Psoas muscle (tissue), 8 donors: ENCODE data around the gene TMEM50B. TPM values are rescaled to one million over a fixed set of nuclear protein-coding genes. Genes with fewer than 3 reads are reported as not detected.
"Not testable (repeated sequence)": the region's sequence is repeated elsewhere in the genome, so short reads cannot be mapped to it uniquely, and the experiment has no call there.

Source experiments
- ATAC-seq, 4 donors: fragments of 200-7000 bp; cut with Tn5 transposase; one replicate each; pipeline ENCODE4 v1.9.1; 2020; ENCODE audit warnings: moderate library complexity in 3 of 4, mild to moderate bottlenecking in 2 of 4
- DNase-seq, 2 donors: peaks; one replicate each; pipeline ENCODE4 v3.0.0-alpha.2; 2020
- H3K27ac ChIP-seq: fragments of 200-600 bp; one replicate; pipeline ENCODE4 v1.8.0; 2022
- H3K27me3 ChIP-seq, 3 donors: fragments of 200-600 bp in 1 of 3; one replicate each; pipeline versions ENCODE4 v1.6.1 to v1.8.0; 2013 to 2022; ENCODE audit warnings: low read length in 2 of 3, mild to moderate bottlenecking in 2 of 3, moderate library complexity in 1 of 3; ENCODE audit not compliant: insufficient read depth in 3 of 3
- H3K36me3 ChIP-seq, 2 donors: fragments of 200-600 bp in 1 of 2; one replicate each; pipeline versions ENCODE4 v1.6.1 to v1.8.0; 2013 to 2022; ENCODE audit warnings: low read depth in 1 of 2, mild to moderate bottlenecking in 1 of 2, moderate library complexity in 1 of 2; ENCODE audit not compliant: insufficient read depth in 1 of 2
- H3K4me1 ChIP-seq: fragments of 200-600 bp; one replicate; pipeline ENCODE4 v1.8.0; 2022
- H3K4me3 ChIP-seq: fragments of 200-600 bp; one replicate; pipeline ENCODE4 v1.8.0; 2022; ENCODE audit warnings: mild to moderate bottlenecking
- H3K9me3 ChIP-seq: fragments of 200-600 bp; one replicate; pipeline ENCODE4 v1.8.0; 2022
- CTCF ChIP-seq: fragments of 200-600 bp; IDR thresholded peaks from one replicate; pipeline ENCODE4 v1.8.0; 2022; ENCODE audit warnings: antibody characterized with exemption
- WGBS, 3 donors: extraction: QIAGEN DNeasy Blood & Tissue Kit; methylation state at CpG; one replicate each; pipeline versions ENCODE4 v1.1.6 to v1.1.7; 2013; 5-methylcytosine and 5-hydroxymethylcytosine counted together
- intact Hi-C, 2 donors: fragments of 100-400 bp; cut with DNase I; formaldehyde crosslinking; loops; one replicate each; pipeline versions ENCODE4 v1.11.0 to v1.14.2; 2022
- polyA plus RNA-seq, 3 donors: library from polyadenylated mRNA; stranded (reverse); fragments of 200-250 nt; gene quantifications; one replicate each; pipeline ENCODE4 v1.2.3, GENCODE V29; 2013
- total RNA-seq, 4 donors: library from RNA; stranded (reverse); fragmentation: NEBNext Ultra II Directional in 2 of 4; extraction: Animal tissue kit (Norgen Biotek cat#: 25700) in 2 of 4; gene quantifications; one replicate each; pipeline versions ENCODE4 v1.2.1 to v1.2.4, GENCODE V29; 2021 to 2023
- donor health status: healthy with polysubstance abuse.
- donor health status: DM: no; HTN: no; CAD: no; lungs with moderate emphysema.
- donor health status: Bipolar disorder and iron deficiency.
- donor health status: healthy.
- donor health status: DM: yes; HTN: yes; CAD: no.
- donor health status: DM: no; HTN: no; CAD: no.
- donor health status: DM: no; HTN: no; CAD: no.
- donor health status: DM: yes; HTN: yes; CAD: no.

TMEM50B gene
- total and polyA plus RNA-seq, 7 donors: 16.0 to 42.6 (median 20.9) TPM

GRCh38 chr21:33414068-33414467 lies 65.7 kb downstream of the TMEM50B start:
- peaks cover 0 to 35% of the 10 kb centered on the region in 2 donors for H3K36me3 ChIP-seq
- no peaks in the 10 kb centered on the region for H3K9me3 ChIP-seq
- no peaks in the 10 kb centered on the region for H3K4me1 ChIP-seq
- no peak for DNase-seq
- no peak for ATAC-seq
- H3K27ac ChIP-seq: no peak overlapping the region
- H3K4me3 ChIP-seq: no peak overlapping the region
- no peaks in the 10 kb centered on the region for H3K27me3 ChIP-seq
- intact Hi-C loops: no loop called here
- 84 to 89% (median 85%) methylated on average over 14 of the region's 14 CpGs for WGBS, 3 donors
- TF ChIP-seq CTCF: no peak

- ATAC-seq (no peak), DNase-seq (no peak)
- no peak for TF ChIP-seq CTCF
- H3K27ac ChIP-seq: no peak overlapping the region
- H3K9me3 ChIP-seq: no peaks in the 10 kb centered on the region
- H3K27me3 ChIP-seq: no peaks in the 10 kb centered on the region
- H3K4me3 ChIP-seq: no peak overlapping the region
- H3K4me1 ChIP-seq: no peaks in the 10 kb centered on the region
- intact Hi-C loops: no loop called here
- 69 to 78% (median 70%) methylated on average over 9 of the region's 9 CpGs for WGBS, 3 donors
- H3K36me3 ChIP-seq: peaks cover 0 to 35% of the 10 kb centered on the region in 2 donors
Measured at GRCh38 chr21:33412832-33413519, 66.8 kb downstream of the TMEM50B start.

DNA sequence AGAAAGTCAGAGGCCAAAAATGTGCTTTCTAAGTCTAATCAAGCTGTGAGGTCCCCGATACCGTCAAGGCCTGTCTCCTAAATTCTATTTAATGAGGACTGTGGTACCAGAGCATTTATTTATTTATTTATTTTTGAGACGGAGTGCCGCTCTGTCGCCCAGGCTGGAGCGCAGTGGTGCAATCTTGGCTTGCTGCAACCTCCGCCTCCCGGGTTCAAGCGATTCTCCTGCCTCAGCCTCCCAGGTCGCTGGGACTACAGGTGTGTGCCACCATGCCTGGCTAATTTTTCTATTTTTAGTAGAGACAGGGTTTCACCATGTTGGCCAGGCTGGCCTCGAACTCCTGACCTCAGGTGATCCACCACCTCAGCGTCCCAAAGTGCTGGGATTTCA lies 67.3 kb downstream of the TMEM50B start:
- WGBS, 3 donors: 84 to 87% (median 86%) methylated on average over 12 of the region's 12 CpGs
- H3K27ac ChIP-seq, H3K4me3 ChIP-seq, H3K4me1 ChIP-seq, intact Hi-C loops, H3K9me3 ChIP-seq, ATAC-seq, H3K27me3 ChIP-seq, DNase-seq: not testable (repeated sequence)
- H3K36me3 ChIP-seq: peaks cover 0 to 35% of the 10 kb centered on the region in 2 donors

DNA sequence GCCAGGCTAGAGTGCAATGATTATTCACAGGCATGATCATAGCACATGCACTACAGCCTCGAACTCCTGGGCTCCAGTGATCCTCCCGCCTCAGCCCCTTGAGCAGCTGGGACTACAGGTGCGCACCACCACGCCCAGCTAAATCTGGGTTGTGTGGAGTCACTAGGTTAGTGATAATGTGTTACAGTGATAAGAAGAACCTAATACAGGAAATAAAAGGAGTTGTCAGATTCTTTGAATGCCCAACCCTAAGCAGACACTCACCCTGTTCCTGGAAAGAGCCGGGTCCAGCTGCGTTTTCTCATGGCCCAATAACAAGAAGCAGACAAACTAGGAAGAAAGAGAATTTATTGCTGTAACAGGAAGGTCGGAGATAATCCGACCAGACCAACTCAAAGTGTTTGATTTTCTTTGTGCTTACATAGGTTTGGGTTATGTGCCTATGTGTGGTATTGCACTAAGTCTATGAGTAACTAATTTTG lies 67.8 kb downstream of the TMEM50B start:
- Histone ChIP-seq H3K9me3 (no peaks in the 10 kb centered on the region), H3K36me3 (peaks cover 0 to 31% of the 10 kb centered on the region in 2 donors), H3K4me3 (no peak overlapping the region), H3K4me1 (no peaks in the 10 kb centered on the region), H3K27me3 (no peaks in the 10 kb centered on the region), H3K27ac (no peak overlapping the region)
- intact Hi-C loops: no loop called here
- WGBS, 3 donors: 82 to 91% (median 84%) methylated on average over 8 of the region's 8 CpGs
- DNase-seq (no peak), ATAC-seq (no peak)
- no peak for TF ChIP-seq CTCF

DNA sequence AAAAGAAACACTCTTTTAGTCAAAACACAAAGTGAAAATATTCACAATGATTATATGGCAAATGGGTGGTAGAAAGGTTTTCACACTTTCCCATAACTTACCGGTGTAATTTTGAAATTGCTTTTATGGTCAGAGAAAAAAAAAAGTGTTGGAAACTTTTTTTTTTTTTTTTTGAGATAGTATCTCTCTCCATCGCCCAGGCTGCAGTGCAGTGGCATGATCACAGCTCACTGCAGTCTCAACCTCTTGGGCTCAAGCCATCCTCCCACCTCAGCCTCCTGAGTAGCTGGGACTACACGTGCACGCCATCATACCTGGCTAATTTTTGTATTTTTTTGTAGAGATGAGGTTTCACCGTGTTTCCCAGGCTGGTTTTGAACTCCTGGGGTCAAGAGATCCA lies 73.3 kb downstream of the TMEM50B start:
- peaks cover 0 to 5% of the 10 kb centered on the region in 2 donors for H3K36me3 ChIP-seq
- 67 to 80% (median 69%) methylated on average over 5 of the region's 5 CpGs for WGBS, 3 donors
- no peaks in the 10 kb centered on the region for H3K27me3 ChIP-seq
- no peak for ATAC-seq
- H3K9me3 ChIP-seq: no peaks in the 10 kb centered on the region
- H3K4me1 ChIP-seq: peaks cover 11% of the 10 kb centered on the region
- no peak overlapping the region for H3K4me3 ChIP-seq
- DNase-seq: no peak
- TF ChIP-seq CTCF: no peak
- intact Hi-C loops: no loop called here
- no peak overlapping the region for H3K27ac ChIP-seq
